ENCODE results near the gene DLG2. TPM values are rescaled to one million over a fixed set of nuclear protein-coding genes. Genes with fewer than 3 reads are reported as not detected.

Gene DLG2
- polyA plus RNA-seq, 3 donors, result 0.24 to 0.39 TPM; not detected in 1

DNA sequence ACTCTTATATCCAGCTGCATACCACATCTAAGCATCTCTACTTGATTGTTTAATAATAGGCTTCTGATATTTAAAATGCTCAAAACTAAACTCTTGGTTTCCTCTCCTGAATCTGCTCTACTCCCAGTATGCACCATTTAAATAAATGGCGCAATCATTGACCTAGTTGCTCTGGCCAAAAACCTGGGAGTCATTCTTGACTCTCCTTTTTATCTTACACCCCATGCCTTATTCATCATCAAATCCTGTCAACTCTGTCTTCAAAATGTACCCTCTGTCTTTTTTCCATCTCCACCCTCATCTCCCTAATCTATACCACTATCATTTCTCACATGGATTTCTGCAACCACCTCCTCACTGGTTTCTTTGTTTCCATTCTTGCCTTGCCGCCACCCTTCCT is 1941.4 kb downstream of the DLG2 start:
- Mint-ChIP-seq H3K4me3 (no peak overlapping the region), H3K4me1 (no peaks in the 10 kb centered on the region), H3K27me3 (ENCODE audit: low read depth in 3 of 3) (peaks cover 0 to 3% (median 2%) of the 10 kb centered on the region in 3 donors), H3K36me3 (no peaks in the 10 kb centered on the region), H3K27ac (no peak overlapping the region), H3K9me3 (peaks cover 0 to 3% (median 0%) of the 10 kb centered on the region in 7 donors)
- no peaks in the 10 kb centered on the region for H4K20me1 ChIP-seq (ENCODE audit: insufficient read depth, low read length)
- H3K79me2 ChIP-seq (ENCODE audit: insufficient read depth, low read length), result no peaks in the 10 kb centered on the region
- TF ChIP-seq, protein P1, sequence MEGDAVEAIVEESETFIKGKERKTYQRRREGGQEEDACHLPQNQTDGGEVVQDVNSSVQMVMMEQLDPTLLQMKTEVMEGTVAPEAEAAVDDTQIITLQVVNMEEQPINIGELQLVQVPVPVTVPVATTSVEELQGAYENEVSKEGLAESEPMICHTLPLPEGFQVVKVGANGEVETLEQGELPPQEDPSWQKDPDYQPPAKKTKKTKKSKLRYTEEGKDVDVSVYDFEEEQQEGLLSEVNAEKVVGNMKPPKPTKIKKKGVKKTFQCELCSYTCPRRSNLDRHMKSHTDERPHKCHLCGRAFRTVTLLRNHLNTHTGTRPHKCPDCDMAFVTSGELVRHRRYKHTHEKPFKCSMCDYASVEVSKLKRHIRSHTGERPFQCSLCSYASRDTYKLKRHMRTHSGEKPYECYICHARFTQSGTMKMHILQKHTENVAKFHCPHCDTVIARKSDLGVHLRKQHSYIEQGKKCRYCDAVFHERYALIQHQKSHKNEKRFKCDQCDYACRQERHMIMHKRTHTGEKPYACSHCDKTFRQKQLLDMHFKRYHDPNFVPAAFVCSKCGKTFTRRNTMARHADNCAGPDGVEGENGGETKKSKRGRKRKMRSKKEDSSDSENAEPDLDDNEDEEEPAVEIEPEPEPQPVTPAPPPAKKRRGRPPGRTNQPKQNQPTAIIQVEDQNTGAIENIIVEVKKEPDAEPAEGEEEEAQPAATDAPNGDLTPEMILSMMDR (IDR thresholded peaks at IDR 0.05), result no peak
- H3K4me1 ChIP-seq (ENCODE audit: control insufficient read depth in 1 of 2, insufficient read depth in 2 of 2, low read length in 2 of 2), result no peaks in the 10 kb centered on the region
- no peak overlapping the region for H2AFZ ChIP-seq (ENCODE audit: insufficient read depth, low read depth, low read length, poor library complexity, severe bottlenecking)
- no peaks in the 10 kb centered on the region for H3K27me3 ChIP-seq (ENCODE audit: control insufficient read depth in 2 of 2, insufficient read depth in 2 of 2, low read length in 2 of 2)
- intact Hi-C loops (cut with micrococcal nuclease), result no loop called here
- 96% methylated on average over 2 of the region's 2 CpGs for WGBS (ENCODE audit: insufficient coverage)
- H3K9me3 ChIP-seq (replicated peaks in 1 of 2; ENCODE audit: control insufficient read depth in 1 of 2, insufficient read depth in 1 of 2, low read length in 2 of 2), result no peaks in the 10 kb centered on the region
- H3K4me3 ChIP-seq (replicated peaks in 1 of 3; ENCODE audit: low read depth in 2 of 3, low read length in 3 of 3), result no peak overlapping the region
- H3K36me3 ChIP-seq (replicated peaks in 1 of 2; ENCODE audit: control insufficient read depth in 1 of 2, insufficient read depth in 2 of 2, low read length in 2 of 2), result no peaks in the 10 kb centered on the region
- H3K4me2 ChIP-seq (replicated peaks; ENCODE audit: extremely low read depth, low read length, poor library complexity, severe bottlenecking), result no peak overlapping the region
- H3K9ac ChIP-seq (ENCODE audit: insufficient read depth, low read length, poor library complexity, severe bottlenecking), result no peak overlapping the region
- DNase-seq, result no peak
- H3K27ac ChIP-seq (ENCODE audit: low read depth in 1 of 2, low read length in 2 of 2), result no peak overlapping the region

DNA sequence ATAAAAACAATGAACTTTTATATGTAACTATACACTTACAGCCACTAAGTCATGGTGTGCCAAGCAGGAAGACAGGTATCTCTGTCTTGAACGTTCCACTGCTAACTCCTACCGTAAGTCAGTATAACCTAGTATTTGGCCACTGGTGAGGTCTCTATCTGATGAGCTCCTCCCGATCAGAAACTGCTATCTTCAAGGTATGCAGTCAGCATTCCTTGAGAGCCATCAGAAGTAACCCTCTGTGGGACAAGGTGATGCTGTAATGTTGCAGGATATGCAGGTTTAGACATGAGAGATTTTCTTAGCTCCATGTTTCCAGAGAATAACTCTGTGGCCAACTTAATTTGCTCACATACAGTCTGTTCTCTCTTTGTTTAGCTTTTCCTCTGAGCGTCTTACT is 1943.1 kb downstream of the DLG2 start:
- TF ChIP-seq, protein P1 (IDR thresholded peaks at IDR 0.05), result no peak
- Mint-ChIP-seq H3K4me3 (no peak overlapping the region), H3K4me1 (no peaks in the 10 kb centered on the region), H3K9me3 (peaks cover 0 to 3% (median 0%) of the 10 kb centered on the region in 7 donors), H3K27me3 (ENCODE audit: low read depth in 3 of 3) (peaks cover 0 to 3% (median 2%) of the 10 kb centered on the region in 3 donors), H3K27ac (no peak overlapping the region), H3K36me3 (no peaks in the 10 kb centered on the region)
- Histone ChIP-seq H3K36me3 (replicated peaks in 1 of 2; ENCODE audit: control insufficient read depth in 1 of 2, insufficient read depth in 2 of 2, low read length in 2 of 2) (no peaks in the 10 kb centered on the region), H3K9me3 (replicated peaks in 1 of 2; ENCODE audit: control insufficient read depth in 1 of 2, insufficient read depth in 1 of 2, low read length in 2 of 2) (no peaks in the 10 kb centered on the region), H3K79me2 (ENCODE audit: insufficient read depth, low read length) (no peaks in the 10 kb centered on the region), H3K27me3 (ENCODE audit: control insufficient read depth in 2 of 2, insufficient read depth in 2 of 2, low read length in 2 of 2) (no peaks in the 10 kb centered on the region), H3K9ac (ENCODE audit: insufficient read depth, low read length, poor library complexity, severe bottlenecking) (no peak overlapping the region), H3K27ac (ENCODE audit: low read depth in 1 of 2, low read length in 2 of 2) (no peak overlapping the region), H3K4me3 (replicated peaks in 1 of 3; ENCODE audit: low read depth in 2 of 3, low read length in 3 of 3) (no peak overlapping the region), H2AFZ (ENCODE audit: insufficient read depth, low read depth, low read length, poor library complexity, severe bottlenecking) (no peak overlapping the region), H4K20me1 (ENCODE audit: insufficient read depth, low read length) (no peaks in the 10 kb centered on the region), H3K4me1 (ENCODE audit: control insufficient read depth in 1 of 2, insufficient read depth in 2 of 2, low read length in 2 of 2) (no peaks in the 10 kb centered on the region), H3K4me2 (replicated peaks; ENCODE audit: extremely low read depth, low read length, poor library complexity, severe bottlenecking) (no peak overlapping the region)
- intact Hi-C loops (cut with micrococcal nuclease), result no loop called here
- no peak for DNase-seq
- WGBS (ENCODE audit: insufficient coverage), result 96% methylated on average over 2 of the region's 4 CpGs

Data from CD14-positive monocyte (primary cell).